Measurements from ENCODE around the gene ZBTB14.

Gene ZBTB14

DNA sequence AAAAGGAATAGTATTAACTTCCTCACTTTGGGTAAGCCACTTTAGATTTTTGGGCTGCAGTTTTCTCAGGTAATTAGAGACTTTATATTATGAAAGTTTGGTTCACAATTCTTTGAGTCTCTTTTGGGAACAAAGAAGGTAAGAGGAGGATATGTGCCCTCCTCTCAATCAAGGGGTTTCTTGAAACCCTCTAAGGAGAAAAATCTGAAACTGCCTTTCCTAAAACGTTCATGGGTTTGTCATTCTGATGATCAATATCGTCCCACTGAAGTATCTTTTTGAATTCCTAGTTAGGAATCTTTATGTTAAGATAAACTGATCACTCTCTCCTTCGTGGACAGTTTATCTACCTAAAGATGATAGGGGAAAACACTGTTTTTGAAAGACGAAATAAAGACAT, 56.1 kb downstream of the ZBTB14 start:
- TF ChIP-seq, protein P1, sequence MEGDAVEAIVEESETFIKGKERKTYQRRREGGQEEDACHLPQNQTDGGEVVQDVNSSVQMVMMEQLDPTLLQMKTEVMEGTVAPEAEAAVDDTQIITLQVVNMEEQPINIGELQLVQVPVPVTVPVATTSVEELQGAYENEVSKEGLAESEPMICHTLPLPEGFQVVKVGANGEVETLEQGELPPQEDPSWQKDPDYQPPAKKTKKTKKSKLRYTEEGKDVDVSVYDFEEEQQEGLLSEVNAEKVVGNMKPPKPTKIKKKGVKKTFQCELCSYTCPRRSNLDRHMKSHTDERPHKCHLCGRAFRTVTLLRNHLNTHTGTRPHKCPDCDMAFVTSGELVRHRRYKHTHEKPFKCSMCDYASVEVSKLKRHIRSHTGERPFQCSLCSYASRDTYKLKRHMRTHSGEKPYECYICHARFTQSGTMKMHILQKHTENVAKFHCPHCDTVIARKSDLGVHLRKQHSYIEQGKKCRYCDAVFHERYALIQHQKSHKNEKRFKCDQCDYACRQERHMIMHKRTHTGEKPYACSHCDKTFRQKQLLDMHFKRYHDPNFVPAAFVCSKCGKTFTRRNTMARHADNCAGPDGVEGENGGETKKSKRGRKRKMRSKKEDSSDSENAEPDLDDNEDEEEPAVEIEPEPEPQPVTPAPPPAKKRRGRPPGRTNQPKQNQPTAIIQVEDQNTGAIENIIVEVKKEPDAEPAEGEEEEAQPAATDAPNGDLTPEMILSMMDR (IDR thresholded peaks at IDR 0.05; ENCODE audit: low read depth, low read length), result no peak
- H3K4me3 ChIP-seq (ENCODE audit: low read depth, low read length), result peak overlapping the region; percentile 86
